Sigmoid colon (tissue), 4 donors: Measurements from ENCODE around the gene ARHGAP42.

Source experiments
- CTCF ChIP-seq, 4 experiments: fragments of 450-650 bp in 3 of 4; fragments of 200-600 bp in 1 of 4; IDR thresholded peaks; one replicate each; pipeline ENCODE4 v1.5.1; 2016 to 2019; ENCODE audit warnings: antibody characterized with exemption in 4 of 4, mild to moderate bottlenecking in 3 of 4, moderate library complexity in 2 of 4
- POLR2A ChIP-seq, 2 donors: fragments of 450-650 bp; IDR thresholded peaks; one replicate each; pipeline ENCODE4 v1.6.1; 2016; ENCODE audit warnings: antibody characterized with exemption in 2 of 2, mild to moderate bottlenecking in 2 of 2, moderate library complexity in 2 of 2
- POLR2AphosphoS5 ChIP-seq, 4 donors: sonication (generic); formaldehyde crosslinking; IDR thresholded peaks; one replicate each; pipeline ENCODE4 v1.6.1; 2017; ENCODE audit warnings: antibody characterized with exemption in 4 of 4

GRCh38 chr11:101031713-101032112 is 344.6 kb downstream of the ARHGAP42 start:
- no peak for TF ChIP-seq CTCF (IDR thresholded peaks at IDR 0.05)
- TF ChIP-seq POLR2A (IDR thresholded peaks at IDR 0.05) = no peak
- no peak for TF ChIP-seq POLR2AphosphoS5 (IDR thresholded peaks at IDR 0.05)
